Suppressor macrophage (primary cell): Measurements from ENCODE around the gene GULP1.
"Not testable (repeated sequence)": the region's sequence is repeated elsewhere in the genome, so short reads cannot be mapped to it uniquely, and the experiment has no call there.

Source experiments
- DNase-seq, 4 experiments: peaks; one replicate each; pipeline ENCODE4 v3.0.0-alpha.2; 2020 to 2022
- total RNA-seq, 17 experiments: gene quantifications; one replicate each; lab custom pipeline; 2026; ENCODE audit warnings: mixed read lengths in 6 of 17, inconsistent platforms in 3 of 17; lab: John Stamatoyannopoulos, UW

The GULP1 gene, protein sequence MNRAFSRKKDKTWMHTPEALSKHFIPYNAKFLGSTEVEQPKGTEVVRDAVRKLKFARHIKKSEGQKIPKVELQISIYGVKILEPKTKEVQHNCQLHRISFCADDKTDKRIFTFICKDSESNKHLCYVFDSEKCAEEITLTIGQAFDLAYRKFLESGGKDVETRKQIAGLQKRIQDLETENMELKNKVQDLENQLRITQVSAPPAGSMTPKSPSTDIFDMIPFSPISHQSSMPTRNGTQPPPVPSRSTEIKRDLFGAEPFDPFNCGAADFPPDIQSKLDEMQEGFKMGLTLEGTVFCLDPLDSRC
- total RNA-seq, result 0 to 4.8 (median 0) reads per million in 17 experiments

DNA sequence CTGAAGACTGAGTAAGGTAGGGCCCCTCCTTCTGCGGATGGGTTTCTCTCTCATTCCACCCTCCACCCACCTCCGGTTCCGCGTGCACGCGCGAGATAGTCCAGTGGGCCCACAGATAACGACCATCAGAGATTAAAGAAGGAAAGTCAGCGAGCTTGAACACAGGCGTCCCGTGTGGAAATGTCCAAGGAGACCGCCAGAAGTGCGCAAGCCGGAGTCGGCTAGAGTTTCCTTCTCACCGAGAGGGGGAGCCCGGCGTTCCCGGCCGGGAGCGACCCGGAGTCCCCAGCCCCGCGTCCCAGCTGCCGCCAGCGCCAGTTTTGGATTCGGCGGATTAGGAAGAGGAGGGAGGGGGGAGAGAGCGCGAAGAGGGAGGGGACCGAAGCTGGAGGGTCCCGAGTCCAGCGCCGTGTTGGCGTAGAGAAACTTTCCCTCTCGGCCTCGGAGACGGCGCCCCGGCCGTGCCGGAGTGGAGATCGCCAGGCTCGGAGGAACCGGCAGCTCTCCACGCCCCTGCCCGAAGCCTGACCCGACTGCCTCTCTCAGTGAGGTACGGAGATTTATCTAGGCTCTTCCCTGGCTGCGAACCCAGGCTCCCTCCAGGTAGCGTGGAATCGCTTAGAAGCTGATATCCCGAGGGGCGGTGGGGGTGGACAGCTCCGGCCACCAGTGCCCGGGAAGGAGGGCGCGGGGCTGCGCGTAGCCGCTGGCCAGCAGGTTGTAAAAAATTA is at the start of gene GULP1:
Gene GULP1, plus strand, starts transcription at position 258 of the 731 bp plus-strand sequence. CDS start 185,829 bp downstream, outside the sequence.
- peak; percentile 1 to 30 (median 4) for DNase-seq

DNA sequence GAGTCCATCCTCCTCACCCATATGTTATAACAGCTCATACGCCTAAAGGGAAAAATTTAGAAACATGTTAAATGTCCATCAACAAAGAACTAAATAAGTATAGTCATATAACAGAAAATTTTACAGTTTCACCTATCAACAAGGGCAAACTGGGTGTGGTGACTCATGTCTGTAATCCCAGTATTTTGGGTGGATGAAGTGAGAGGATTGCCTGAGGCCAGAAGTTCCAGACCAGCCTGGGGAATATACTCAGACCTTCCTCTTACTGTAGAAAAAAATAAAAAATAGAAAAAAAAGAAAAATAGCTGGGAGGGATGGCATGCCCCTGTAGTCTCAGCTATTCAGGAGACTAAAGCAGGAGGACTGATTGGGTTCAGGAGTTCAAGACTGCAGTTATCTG is 48.3 kb upstream of the GULP1 start:
- DNase-seq, result no peak

GRCh38 chr2:188244383-188244782 is 47.3 kb upstream of the GULP1 start:
- no peak for DNase-seq

DNA sequence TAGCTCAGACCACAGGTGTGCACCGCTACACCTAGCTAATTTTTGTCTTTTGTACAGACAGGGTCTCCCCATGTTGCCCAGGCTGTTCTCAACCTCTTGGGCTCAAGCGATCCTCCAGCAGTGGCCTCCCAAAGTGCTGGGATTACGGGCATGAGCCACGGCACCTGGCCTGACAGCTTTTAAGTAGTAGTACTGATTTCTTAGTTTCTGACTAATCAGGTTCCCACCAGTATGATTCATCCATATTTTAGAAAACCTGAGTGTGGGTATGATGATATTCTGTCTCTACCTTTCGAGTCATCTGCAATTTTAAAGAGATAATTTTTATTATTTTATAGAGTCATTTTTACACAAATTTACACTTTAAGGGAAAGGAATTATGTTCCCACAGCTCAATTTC is 46.4 kb upstream of the GULP1 start:
- DNase-seq, result no peak

DNA sequence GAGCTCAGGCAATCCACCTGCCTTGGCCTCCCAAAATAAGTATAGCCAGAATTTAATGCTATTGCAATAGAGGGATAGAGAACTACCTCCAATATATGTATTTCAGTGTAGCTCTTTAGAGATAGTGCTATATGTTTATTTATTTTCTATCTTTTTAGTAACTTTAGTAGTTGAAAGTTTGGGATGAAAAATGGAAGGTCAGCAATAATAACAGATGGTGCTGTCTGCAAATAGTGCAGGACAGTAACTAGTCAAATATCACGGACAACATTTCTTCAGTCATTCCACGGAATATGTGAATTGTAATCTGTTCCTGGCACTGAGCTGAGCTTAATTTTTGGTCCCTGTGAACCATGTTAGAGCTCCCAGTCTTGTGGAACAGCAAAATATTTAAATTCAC is 43.2 kb upstream of the GULP1 start:
- no peak for DNase-seq

DNA sequence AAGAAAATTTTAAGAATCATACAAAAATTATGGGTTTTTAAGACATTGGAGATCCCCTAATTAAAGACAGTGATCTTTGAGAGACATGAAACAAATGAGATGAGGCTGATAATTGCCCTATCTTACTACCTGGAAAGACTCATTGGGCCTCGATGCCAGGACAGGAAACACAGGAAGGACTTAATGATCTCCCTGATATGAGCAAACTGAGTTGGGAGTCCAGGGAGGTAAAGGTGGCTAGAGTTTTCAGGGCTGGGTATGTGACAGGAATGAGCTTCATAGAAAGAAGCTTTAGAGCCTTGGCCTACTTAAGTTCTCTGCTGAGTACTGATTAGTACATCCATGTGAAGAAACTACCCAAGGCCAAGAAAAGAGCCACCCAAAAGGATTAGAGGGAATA is 40.6 kb upstream of the GULP1 start:
- DNase-seq, result no peak

DNA sequence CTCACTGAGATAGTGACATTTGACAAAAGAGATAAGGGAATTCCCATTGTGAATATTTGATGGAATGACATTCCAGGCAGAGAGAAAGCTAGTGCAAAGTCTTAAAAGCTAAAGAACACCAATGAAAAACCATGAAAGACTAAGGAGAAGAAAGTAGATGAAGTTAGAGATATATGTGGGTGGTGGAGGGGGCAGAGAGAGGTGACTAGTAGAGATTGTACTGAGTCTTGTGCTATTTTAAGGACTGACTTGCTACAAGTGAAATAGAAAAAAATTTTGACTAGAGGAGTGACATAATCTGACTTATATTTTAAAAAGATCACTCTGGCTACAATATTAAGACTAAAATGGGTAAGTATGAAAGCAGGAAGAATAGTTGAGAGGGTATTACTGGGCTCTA is 35.3 kb upstream of the GULP1 start:
- no peak for DNase-seq

DNA sequence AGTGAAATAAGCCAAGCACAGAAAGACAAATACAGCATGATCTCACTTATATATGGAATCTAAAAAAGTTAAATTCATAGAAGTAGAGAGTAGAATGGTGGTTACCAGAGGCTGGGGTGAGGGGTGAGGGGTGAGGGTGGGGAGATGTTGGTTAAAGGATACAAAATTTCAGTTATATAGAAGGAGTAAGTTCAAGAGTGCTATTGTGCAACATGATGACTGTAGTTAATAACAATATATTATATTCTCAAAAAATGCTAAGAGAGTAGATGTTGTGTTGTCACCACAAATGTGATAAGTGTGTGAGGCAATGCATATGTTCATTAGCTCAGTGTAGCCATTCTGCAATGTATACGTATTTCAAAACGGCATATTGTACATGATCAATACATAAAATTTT is 26.4 kb upstream of the GULP1 start:
- no peak for DNase-seq

DNA sequence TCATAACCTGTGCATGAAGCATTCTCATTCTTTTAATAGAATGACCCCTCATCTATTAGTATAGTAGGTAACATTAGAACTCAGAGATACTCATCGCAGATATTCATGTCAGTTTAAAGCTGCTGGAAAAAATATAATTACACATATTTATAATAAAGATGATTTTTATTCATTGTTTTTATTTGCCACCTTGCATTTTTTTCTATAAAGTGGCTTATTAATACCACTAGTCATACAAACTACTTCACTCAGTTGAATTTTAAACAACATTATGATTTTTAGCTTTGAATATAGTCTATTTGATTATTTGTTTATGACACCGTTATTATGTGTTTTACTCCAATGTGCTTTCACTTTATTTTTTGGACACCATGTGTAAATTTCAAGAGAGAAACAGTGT is 23.9 kb upstream of the GULP1 start:
- no peak for DNase-seq

- DNase-seq, result no peak
These were observed 22.7 kb upstream of the GULP1 start for GRCh38 chr2:188269004-188269403.

DNA sequence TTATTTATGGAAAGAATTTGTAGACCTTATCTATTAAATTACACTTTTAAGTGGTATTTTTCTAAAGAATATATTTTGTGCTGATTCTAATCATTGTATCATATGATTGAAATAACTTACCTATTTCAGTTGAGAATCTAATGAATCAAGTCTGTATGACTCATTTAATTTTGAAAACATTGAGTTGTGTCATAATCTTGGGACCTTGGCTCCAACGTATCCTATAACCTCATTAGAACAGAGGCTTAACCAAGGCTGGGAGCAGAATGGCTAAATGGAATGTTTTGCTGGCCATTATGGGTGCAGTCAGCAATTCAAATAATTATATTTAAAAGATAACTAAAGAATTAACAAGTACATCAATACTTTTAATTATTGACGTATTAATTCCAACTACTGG is 19.6 kb upstream of the GULP1 start:
- no peak for DNase-seq

GRCh38 chr2:188274274-188274673 is 17.4 kb upstream of the GULP1 start:
- no peak for DNase-seq

DNA sequence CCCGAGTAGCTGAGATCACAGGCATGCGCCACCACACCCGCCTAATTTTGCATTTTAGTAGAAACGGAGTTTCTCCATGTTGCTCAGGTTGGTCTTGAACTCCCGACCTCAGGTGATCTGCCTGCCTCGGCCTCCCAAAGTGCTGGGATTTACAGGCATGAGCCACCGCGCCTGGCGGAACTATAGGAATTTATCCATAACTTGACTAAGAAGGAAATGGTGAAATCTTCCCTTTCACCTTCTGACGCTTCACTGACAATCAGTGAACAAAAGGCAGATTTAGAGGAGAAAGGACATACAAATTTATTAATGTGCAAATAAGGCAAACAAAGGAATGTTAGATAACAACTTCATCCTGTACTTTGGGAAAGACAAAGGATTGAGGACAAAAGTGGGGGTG is 15.4 kb upstream of the GULP1 start:
- no peak for DNase-seq

DNA sequence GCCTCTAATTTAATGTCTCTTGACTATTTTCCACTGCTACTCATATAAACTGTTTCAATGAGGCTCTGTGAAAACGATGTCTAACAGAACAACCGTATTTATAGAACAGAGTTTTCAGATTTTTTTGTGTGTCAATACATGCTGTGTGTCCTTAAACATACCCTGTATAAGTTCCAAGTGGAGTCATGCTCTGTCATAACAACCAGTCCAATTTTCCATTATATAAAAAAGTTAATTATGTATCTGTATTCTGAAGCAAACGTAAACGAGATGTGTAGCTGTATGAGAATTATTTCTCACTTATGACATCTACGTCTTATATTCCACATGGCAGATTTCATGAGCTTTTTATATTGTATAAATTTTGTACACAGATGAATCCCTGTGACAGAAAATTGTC is 13.9 kb upstream of the GULP1 start:
- DNase-seq, result no peak

GRCh38 chr2:188278388-188279092 is 13.1 kb upstream of the GULP1 start:
- no peak for DNase-seq

DNA sequence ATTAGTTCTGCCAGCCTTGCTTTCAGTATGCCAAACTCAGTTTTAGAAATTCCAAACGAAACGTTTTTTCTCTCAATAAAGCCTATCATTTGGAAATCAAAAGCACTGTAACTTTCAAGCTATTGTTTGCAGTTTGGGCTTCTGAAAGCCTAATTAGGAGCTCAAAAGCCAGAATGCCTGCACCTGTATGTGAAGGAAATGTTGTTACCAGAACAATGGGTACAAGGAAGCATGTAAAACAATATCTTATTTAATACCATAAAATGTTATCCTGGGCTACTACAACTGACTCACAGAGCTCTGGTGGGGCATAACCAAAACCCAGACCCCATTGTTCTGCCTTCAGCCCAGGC is 12.6 kb upstream of the GULP1 start:
- no peak for DNase-seq

DNA sequence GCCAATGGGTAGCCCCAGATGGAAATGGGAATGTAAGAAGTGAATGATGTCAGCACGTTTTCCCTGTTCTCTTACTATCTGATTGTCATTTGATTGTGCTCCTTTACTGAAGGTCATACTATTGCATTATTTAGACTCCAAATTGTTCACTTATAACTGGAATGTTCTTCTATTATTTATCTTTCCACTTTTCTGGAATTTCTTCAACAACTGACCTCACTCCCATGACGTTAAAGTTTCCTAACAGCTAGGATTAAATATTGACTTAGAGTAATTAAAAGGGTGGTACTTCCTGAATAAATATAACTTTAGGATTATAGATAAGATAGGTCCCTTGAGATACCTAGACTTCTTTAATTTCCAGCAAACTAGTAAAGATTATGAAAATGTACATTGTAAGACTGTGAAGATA is 10.9 kb upstream of the GULP1 start:
- no peak for DNase-seq

DNA sequence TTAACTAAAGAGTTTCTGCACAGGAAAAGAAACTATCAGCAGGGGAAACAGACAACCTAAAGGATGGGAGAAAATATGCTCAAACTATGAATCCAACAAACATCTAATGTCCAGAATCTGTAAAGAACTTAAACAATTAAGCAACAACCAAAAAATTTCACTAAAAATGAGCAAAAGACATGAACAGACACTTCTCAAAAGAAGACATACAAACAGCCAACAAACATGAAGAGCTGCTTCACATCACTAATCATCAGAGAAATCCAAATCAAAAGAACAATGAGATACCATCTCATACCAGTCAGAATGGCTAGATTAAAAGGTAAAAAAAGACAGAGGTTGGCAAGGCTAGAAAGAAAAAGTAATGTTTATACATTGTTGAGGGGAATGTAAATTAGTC is 8.8 kb upstream of the GULP1 start:
- no peak for DNase-seq

- DNase-seq, result not testable (repeated sequence)
These were observed 7.4 kb upstream of the GULP1 start for GRCh38 chr2:188284251-188284650.

- no peak for DNase-seq
These were observed 6.6 kb upstream of the GULP1 start for GRCh38 chr2:188285049-188285448.

DNA sequence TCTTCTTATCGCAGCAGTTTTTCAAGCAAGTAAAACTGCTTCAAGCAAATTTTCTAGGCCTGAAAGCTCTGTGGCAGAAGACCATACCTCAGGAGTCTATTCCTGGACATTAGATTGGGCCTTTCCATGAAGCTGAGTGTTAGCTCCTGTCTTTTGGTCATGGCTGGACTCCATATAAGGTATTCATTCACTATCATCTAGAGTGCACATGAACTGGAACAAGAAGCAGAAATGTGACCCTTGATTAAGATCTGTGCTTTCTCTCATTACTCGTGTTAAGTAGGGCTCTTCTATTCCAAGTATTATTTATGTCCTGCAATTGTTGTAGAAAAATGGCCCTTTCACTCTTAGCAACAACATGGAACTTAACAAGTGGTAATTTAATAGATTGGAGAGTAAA is 5.9 kb upstream of the GULP1 start:
- DNase-seq, result no peak

DNA sequence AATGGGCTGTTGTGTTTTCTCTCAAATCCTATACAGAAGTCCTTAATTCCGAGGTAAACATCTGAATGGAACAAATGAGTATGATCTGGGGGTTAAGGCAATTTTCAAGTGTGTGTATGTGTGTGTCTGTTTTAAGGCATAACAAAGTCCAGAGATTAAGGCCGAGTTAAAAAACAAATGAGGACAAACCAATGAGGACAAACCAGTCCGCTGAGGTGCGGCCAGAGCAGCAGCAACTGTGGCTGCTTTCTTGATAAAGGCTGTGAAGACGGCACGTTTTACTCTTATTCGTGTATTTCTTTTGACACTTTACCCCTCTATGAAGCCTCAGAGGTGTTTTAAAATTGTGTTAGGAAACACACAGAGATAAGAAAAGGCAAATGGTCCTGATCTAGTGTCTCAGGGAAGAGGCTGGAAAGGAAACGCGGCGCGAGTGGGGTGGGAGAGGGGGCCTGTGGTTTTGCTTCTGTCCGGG is 495 bp upstream of the GULP1 start:
- no peak for DNase-seq
